HCT116 (cell line): ENCODE measurements around the gene ELOVL3. TPM values are rescaled to one million over a fixed set of nuclear protein-coding genes. Genes with fewer than 3 reads are reported as not detected.

Experiments
- ATAC-seq: fragments of 200-7000 bp; cut with Tn5 transposase; 2 replicates; pipeline ENCODE4 v1.9.1; 2020; ENCODE audit warnings: mild to moderate bottlenecking, moderate library complexity
- BruUV-seq: library from RNA; stranded (reverse); fragments of 400-500 nt; replicated peaks from 2 replicates; lab custom pipeline; 2021; lab: Mats Ljungman, UMichigan
- CTCF ChIA-PET: fragments of 300-600 bp; sonication (Branson Sonifier 250); formaldehyde crosslinking; loops from one replicate; lab custom pipeline; 2021; ENCODE audit warnings: antibody characterized with exemption; lab: Charles Lee
- POLR2A ChIA-PET: fragments of 300-600, 350-600 bp; sonication (Branson Sonifier 250); formaldehyde crosslinking; loops from one replicate; lab custom pipeline; 2021; ENCODE audit warnings: antibody characterized with exemption; lab: Charles Lee
- RAD21 ChIA-PET, 2 experiments: fragments of 300-600 bp; sonication (Branson Sonifier 250); formaldehyde crosslinking; loops; one replicate each; lab custom pipeline; 2023; ENCODE audit warnings: low total read pairs in 2 of 2; ENCODE audit not compliant: uncharacterized antibody in 2 of 2, unreplicated experiment in 2 of 2, low non-redundant PET in 1 of 2; lab: Charles Lee
- DNase-seq: peaks from one replicate; pipeline ENCODE4 v3.0.0-alpha.2; 2010; ENCODE audit warnings: low read depth, low spot score
- H2AFZ ChIP-seq: fragments of 200-600 bp; shearing (Covaris generic), sonication (generic); 2 replicates; pipeline ENCODE4 v1.6.1; 2017; ENCODE audit warnings: low read depth, mixed run types, mixed read lengths, antibody characterized with exemption, low read length; ENCODE audit not compliant: poor library complexity, severe bottlenecking
- H3K27ac ChIP-seq: 2 replicates; pipeline ENCODE4 v1.5.1; 2012; ENCODE audit warnings: low read depth, low read length
- H3K27me3 ChIP-seq: fragments of 200-600 bp; sonication (generic); 2 replicates; pipeline ENCODE4 v1.6.1; 2016; ENCODE audit warnings: mixed run types, low read length, mixed read lengths; ENCODE audit not compliant: insufficient read depth
- H3K36me3 ChIP-seq, 2 experiments: fragments of 200-500 bp in 1 of 2; fragments of 200-600 bp in 1 of 2; sonication (Bioruptor generic) in 1 of 2; sonication (generic) in 1 of 2; 2 replicates each; pipeline versions ENCODE4 v1.5.1 to v1.6.1; 2014 to 2016; ENCODE audit warnings: low read length in 2 of 2, inconsistent platforms in 1 of 2, mixed read lengths in 1 of 2, mixed run types in 1 of 2; ENCODE audit not compliant: insufficient read depth in 2 of 2, control insufficient read depth in 1 of 2
- H3K4me1 ChIP-seq, 2 experiments: fragments of 200-600 bp in 1 of 2; sonication (generic) in 1 of 2; 2 replicates each; pipeline versions ENCODE4 v1.5.1 to v1.6.1; 2012 to 2017; ENCODE audit warnings: low read length in 2 of 2, inconsistent platforms in 1 of 2, mild to moderate bottlenecking in 1 of 2, mixed read lengths in 1 of 2, mixed run types in 1 of 2, moderate library complexity in 1 of 2; ENCODE audit not compliant: insufficient read depth in 2 of 2, control insufficient read depth in 1 of 2
- H3K4me2 ChIP-seq: fragments of 200-600 bp; sonication (generic); 2 replicates; pipeline ENCODE4 v1.6.1; 2017; ENCODE audit warnings: mixed run types, low read length, mixed read lengths
- H3K4me3 ChIP-seq, 2 experiments: fragments of 200-600 bp in 1 of 2; sonication (generic) in 1 of 2; replicated peaks in 1 of 2; 2 replicates each; pipeline ENCODE4 v1.5.1; 2011 to 2016; ENCODE audit warnings: low read length in 2 of 2, control low read depth in 1 of 2, low read depth in 1 of 2, mild to moderate bottlenecking in 1 of 2, mixed read lengths in 1 of 2, mixed run types in 1 of 2
- H3K79me2 ChIP-seq: fragments of 200-600 bp; sonication (generic); 2 replicates; pipeline ENCODE4 v1.6.1; 2017; ENCODE audit warnings: mild to moderate bottlenecking, mixed run types, low read length, moderate library complexity, mixed read lengths; ENCODE audit not compliant: insufficient read depth
- H3K9ac ChIP-seq: fragments of 200-600 bp; sonication (generic); 2 replicates; pipeline ENCODE4 v1.6.1; 2016; ENCODE audit warnings: low read length, mixed read lengths
- H3K9me2 ChIP-seq: fragments of 200-600 bp; sonication (generic), shearing (Covaris generic); 2 replicates; pipeline ENCODE4 v1.6.1; 2017; ENCODE audit warnings: mixed run types, mild to moderate bottlenecking, moderate library complexity; ENCODE audit not compliant: insufficient read depth
- H3K9me3 ChIP-seq, 2 experiments: fragments of 200-500 bp in 1 of 2; fragments of 200-600 bp in 1 of 2; sonication (Bioruptor generic) in 1 of 2; sonication (generic) in 1 of 2; 2 replicates each; pipeline ENCODE4 v1.6.1; 2014 to 2017; ENCODE audit warnings: low read length in 2 of 2, mixed read lengths in 2 of 2, inconsistent platforms in 1 of 2, low read depth in 1 of 2, mild to moderate bottlenecking in 1 of 2, mixed run types in 1 of 2, moderate library complexity in 1 of 2; ENCODE audit not compliant: control insufficient read depth in 1 of 2, insufficient read depth in 1 of 2
- H4K20me1 ChIP-seq: fragments of 200-600 bp; sonication (generic), shearing (Covaris generic); 2 replicates; pipeline ENCODE4 v1.6.1; 2017; ENCODE audit warnings: mixed run types, mild to moderate bottlenecking, moderate library complexity; ENCODE audit not compliant: insufficient read depth
- ATF3 ChIP-seq: IDR thresholded peaks from 2 replicates; pipeline ENCODE4 v1.6.1; 2012
- CTCF ChIP-seq, 3 experiments: fragments of 200-600 bp in 1 of 3; sonication (generic) in 1 of 3; IDR thresholded peaks in 2 of 3; conservative IDR thresholded peaks in 1 of 3; 2 replicates each; pipeline ENCODE4 v1.5.1; 2012 to 2017; ENCODE audit warnings: low read depth in 2 of 3, low read length in 2 of 3, antibody characterized with exemption in 1 of 3, borderline replicate concordance in 1 of 3, control low read depth in 1 of 3, mild to moderate bottlenecking in 1 of 3, mixed read lengths in 1 of 3, mixed run types in 1 of 3, moderate library complexity in 1 of 3; ENCODE audit not compliant: insufficient read depth in 1 of 3
- EZH2 ChIP-seq: fragments of 200-600 bp; sonication (generic); IDR thresholded peaks from 2 replicates; pipeline ENCODE4 v1.6.1; 2017; ENCODE audit warnings: antibody characterized with exemption, mixed run types
- JUND ChIP-seq: IDR thresholded peaks from 2 replicates; pipeline ENCODE4 v1.6.1; 2012
- MAX ChIP-seq: IDR thresholded peaks from 2 replicates; pipeline ENCODE4 v1.6.1; 2012
- POLR2A ChIP-seq: IDR thresholded peaks from 2 replicates; pipeline ENCODE4 v1.7.0; 2011; ENCODE audit warnings: borderline replicate concordance; ENCODE audit not compliant: insufficient read depth, insufficient read length; ENCODE audit errors: extremely low read depth
- POLR2AphosphoS5 ChIP-seq: IDR thresholded peaks from 2 replicates; pipeline ENCODE4 v1.6.1; 2011; ENCODE audit warnings: mild to moderate bottlenecking, low read depth, low read length, moderate library complexity
- REST ChIP-seq: IDR thresholded peaks from 2 replicates; pipeline ENCODE4 v1.6.1; 2012; ENCODE audit warnings: low read depth
- SRF ChIP-seq: IDR thresholded peaks from 2 replicates; pipeline ENCODE4 v1.6.1; 2012; ENCODE audit warnings: low read depth
- TCF7L2 ChIP-seq: IDR thresholded peaks from 2 replicates; pipeline ENCODE4 v1.7.0; 2011; ENCODE audit warnings: borderline replicate concordance, inconsistent platforms; ENCODE audit not compliant: insufficient read depth, insufficient read length; ENCODE audit errors: extremely low read depth
- intact Hi-C: fragments of 100-400 bp; cut with micrococcal nuclease; formaldehyde crosslinking; loops from 2 replicates; pipeline ENCODE4 v1.10.0; 2022
- total RNA-seq: library from RNA; stranded (reverse); gene quantifications from one replicate; pipeline ENCODE4 v1.2.1, GENCODE V29; 2021; ENCODE audit not compliant: unreplicated experiment

The ELOVL3 gene
- total RNA-seq, 1 experiment from 2014 or later, result 5.5 TPM

DNA sequence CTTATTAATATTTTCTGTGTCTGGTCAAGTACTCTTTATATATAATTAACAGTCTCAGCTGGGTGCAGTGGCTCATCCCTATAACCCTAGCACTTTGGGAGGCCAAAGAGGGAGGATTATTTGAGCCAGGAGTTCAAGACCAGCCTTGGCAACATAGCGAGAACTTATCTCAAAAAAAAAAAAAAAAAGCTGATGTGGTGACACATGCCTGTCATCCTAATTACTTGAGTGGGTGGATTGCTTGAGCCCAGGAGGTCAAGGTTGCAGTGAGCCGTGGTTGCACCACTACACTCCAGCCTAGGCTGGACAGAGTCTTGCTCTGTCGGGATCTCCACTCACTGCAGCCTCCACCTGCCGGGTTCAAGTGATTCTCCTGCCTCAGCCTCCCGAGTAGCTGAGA lies 6.7 kb upstream of the ELOVL3 start:
- ChIA-PET POLR2A (interaction anchor here (0.9 to 1.0 kb wide), 2 partner anchors 12 kb away, joined by 4 to 5 read pairs; no protein-coding TSS in a partner anchor), CTCF (interaction anchor here (1.2 to 5.3 kb wide), 3 partner anchors 11 to 132 kb away, joined by 3 to 46 read pairs (median 5); no protein-coding TSS in a partner anchor)
- no TSS peak for BruUV-seq

More for the DNA sequence above, 6.7 kb upstream of the ELOVL3 start:
- Histone ChIP-seq H3K27ac (no peak overlapping the region), H4K20me1 (no peaks in the 10 kb centered on the region), H3K79me2 (no peaks in the 10 kb centered on the region), H3K4me2 (no peak overlapping the region), H3K9ac (no peak overlapping the region), H3K9me3 (no peaks in the 10 kb centered on the region)
- no peak for ATAC-seq
- TF ChIP-seq JUND, result no peak
- no peak for TF ChIP-seq MAX
- TF ChIP-seq EZH2, result no peak
- TF ChIP-seq REST, result no peak
- TF ChIP-seq POLR2AphosphoS5, result no peak
- TF ChIP-seq ATF3, result no peak
- TF ChIP-seq POLR2A, result no peak
- TF ChIP-seq TCF7L2, result no peak
- TF ChIP-seq CTCF (IDR thresholded peaks at IDR 0.05 in 2 of 3, conservative IDR thresholded peaks at IDR 0.05 in 1 of 3; ENCODE audit: borderline replicate concordance in 1 of 3, insufficient read depth in 1 of 3, low read depth in 2 of 3, low read length in 2 of 3), result no peak
- no peak for TF ChIP-seq SRF
- TF ChIP-seq, all 23 proteins: peak for 0
- no peak for DNase-seq
- no peaks in the 10 kb centered on the region for H3K4me1 ChIP-seq
- no peak overlapping the region for H3K4me3 ChIP-seq
- H3K9me2 ChIP-seq, result no peaks in the 10 kb centered on the region
- no peak overlapping the region for H2AFZ ChIP-seq
- H3K36me3 ChIP-seq, result no peaks in the 10 kb centered on the region
- RAD21 ChIA-PET, result no interaction called here
- intact Hi-C loops, result no loop called here
- no peaks in the 10 kb centered on the region for H3K27me3 ChIP-seq
